ENCODE measurements around the gene MSX2.
"Not testable (repeated sequence)": the region's sequence is repeated elsewhere in the genome, so short reads cannot be mapped to it uniquely, and the experiment has no call there.

The MSX2 gene

GRCh38 chr5:174734571-174735497 is 10.5 kb downstream of the MSX2 start:
- DNase-seq = no peak

- no peak for DNase-seq
These were observed 11.3 kb downstream of the MSX2 start for GRCh38 chr5:174735498-174736330.

GRCh38 chr5:174736331-174736721 is 11.9 kb downstream of the MSX2 start:
- no peak for DNase-seq

GRCh38 chr5:174736777-174737176 is 12.4 kb downstream of the MSX2 start:
- no peak for DNase-seq

GRCh38 chr5:174737330-174737729 is 12.9 kb downstream of the MSX2 start:
- no peak for DNase-seq

GRCh38 chr5:174741352-174741751 is 17.0 kb downstream of the MSX2 start:
- DNase-seq = no peak

GRCh38 chr5:174744896-174745295 is 20.5 kb downstream of the MSX2 start:
- DNase-seq = no peak

GRCh38 chr5:174745590-174746103 is 21.3 kb downstream of the MSX2 start:
- no peak for DNase-seq

GRCh38 chr5:174750711-174751110 is 26.3 kb downstream of the MSX2 start:
- no peak for DNase-seq

GRCh38 chr5:174751154-174752000 is 27.0 kb downstream of the MSX2 start:
- no peak for DNase-seq

- no peak for DNase-seq
These were observed 27.7 kb downstream of the MSX2 start for GRCh38 chr5:174752121-174752520.

- DNase-seq = no peak
These were observed 30.7 kb downstream of the MSX2 start for GRCh38 chr5:174755106-174755505.

- no peak for DNase-seq
These were observed 34.7 kb downstream of the MSX2 start for GRCh38 chr5:174759091-174759490.

- DNase-seq = no peak
These were observed 36.3 kb downstream of the MSX2 start for GRCh38 chr5:174760721-174761120.

GRCh38 chr5:174761341-174761740 is 37.0 kb downstream of the MSX2 start:
- DNase-seq = not testable (repeated sequence)

GRCh38 chr5:174764309-174764708 is 39.9 kb downstream of the MSX2 start:
- DNase-seq = no peak

- DNase-seq = no peak
These were observed 41.2 kb downstream of the MSX2 start for GRCh38 chr5:174765540-174765939.

GRCh38 chr5:174767670-174768069 is 43.3 kb downstream of the MSX2 start:
- DNase-seq = no peak

GRCh38 chr5:174769005-174769404 is 44.6 kb downstream of the MSX2 start:
- DNase-seq = no peak

- no peak for DNase-seq
These were observed 49.0 kb downstream of the MSX2 start for GRCh38 chr5:174773371-174773770.

GRCh38 chr5:174775081-174775480 is 50.7 kb downstream of the MSX2 start:
- no peak for DNase-seq

GRCh38 chr5:174777111-174777510 is 52.7 kb downstream of the MSX2 start:
- DNase-seq = no peak

- DNase-seq = no peak
These were observed 53.2 kb downstream of the MSX2 start for GRCh38 chr5:174777583-174777982.

Measured in activated CD4-positive, CD25-positive, alpha-beta regulatory T cell (primary cell).